DND-41 (cell line): Measurements from ENCODE around the gene RAB28.

Experiments used
- EZH2 ChIP-seq: IDR thresholded peaks from 3 replicates; pipeline ENCODE4 v1.6.1; 2012; ENCODE audit warnings: borderline replicate concordance, low read depth, mild to moderate bottlenecking, moderate library complexity, low read length, inconsistent platforms; ENCODE audit not compliant: severe bottlenecking
- TF ChIP-seq, protein P1 (sequence below): IDR thresholded peaks from 2 replicates; pipeline ENCODE4 v1.5.1; 2012; ENCODE audit warnings: borderline replicate concordance, low read length, moderate library complexity, mild to moderate bottlenecking; ENCODE audit not compliant: poor library complexity, severe bottlenecking; ENCODE audit errors: extremely low read depth

DNA sequence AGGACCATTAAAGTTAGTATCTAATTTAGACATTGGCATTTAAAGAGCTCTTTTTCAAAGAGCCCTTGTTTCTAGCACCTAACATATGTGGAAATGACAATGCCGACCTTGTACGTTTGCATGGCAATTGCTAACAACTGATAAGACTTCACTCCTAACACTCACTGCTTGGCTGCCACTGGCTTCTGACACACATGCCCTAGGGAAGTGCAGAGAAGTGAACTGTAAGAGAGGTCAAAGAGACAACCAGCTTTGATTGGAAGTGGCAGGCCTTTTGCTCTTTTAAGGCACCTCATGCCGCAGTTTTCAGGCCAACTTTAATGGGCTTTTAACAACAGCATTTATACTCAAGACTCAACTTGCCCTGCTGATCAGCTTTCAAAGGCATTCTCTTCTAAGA, 158.4 kb downstream of the RAB28 start:
- TF ChIP-seq, protein P1, sequence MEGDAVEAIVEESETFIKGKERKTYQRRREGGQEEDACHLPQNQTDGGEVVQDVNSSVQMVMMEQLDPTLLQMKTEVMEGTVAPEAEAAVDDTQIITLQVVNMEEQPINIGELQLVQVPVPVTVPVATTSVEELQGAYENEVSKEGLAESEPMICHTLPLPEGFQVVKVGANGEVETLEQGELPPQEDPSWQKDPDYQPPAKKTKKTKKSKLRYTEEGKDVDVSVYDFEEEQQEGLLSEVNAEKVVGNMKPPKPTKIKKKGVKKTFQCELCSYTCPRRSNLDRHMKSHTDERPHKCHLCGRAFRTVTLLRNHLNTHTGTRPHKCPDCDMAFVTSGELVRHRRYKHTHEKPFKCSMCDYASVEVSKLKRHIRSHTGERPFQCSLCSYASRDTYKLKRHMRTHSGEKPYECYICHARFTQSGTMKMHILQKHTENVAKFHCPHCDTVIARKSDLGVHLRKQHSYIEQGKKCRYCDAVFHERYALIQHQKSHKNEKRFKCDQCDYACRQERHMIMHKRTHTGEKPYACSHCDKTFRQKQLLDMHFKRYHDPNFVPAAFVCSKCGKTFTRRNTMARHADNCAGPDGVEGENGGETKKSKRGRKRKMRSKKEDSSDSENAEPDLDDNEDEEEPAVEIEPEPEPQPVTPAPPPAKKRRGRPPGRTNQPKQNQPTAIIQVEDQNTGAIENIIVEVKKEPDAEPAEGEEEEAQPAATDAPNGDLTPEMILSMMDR, result no peak
- no peak for TF ChIP-seq EZH2
